OCI-LY7 (cell line): ENCODE results near the gene ZFP36L2.

Source experiments
- CTCF ChIP-seq: fragments of 200-600 bp; sonication (generic); conservative IDR thresholded peaks from 2 replicates; pipeline ENCODE4 v1.5.1; 2014; ENCODE audit warnings: mild to moderate bottlenecking, antibody characterized with exemption, low read length, moderate library complexity, mixed read lengths
- EZH2phosphoT487 ChIP-seq: fragments of 200-600 bp; sonication (generic); IDR thresholded peaks from 2 replicates; pipeline ENCODE4 v1.6.1; 2018; ENCODE audit warnings: low read depth, borderline replicate concordance, mild to moderate bottlenecking, mixed run types, antibody characterized with exemption, low read length, moderate library complexity, mixed read lengths

- no peak for TF ChIP-seq CTCF
- TF ChIP-seq EZH2phosphoT487 = no peak
These were observed 433 bp downstream of the ZFP36L2 start for GRCh38 chr2:43225788-43226557.
